Measurements from ENCODE around the gene ME3.

The ME3 gene

GRCh38 chr11:86596861-86597586, 75.4 kb downstream of the ME3 start:
- WGBS, 2 experiments (ENCODE audit: insufficient coverage in 2 of 2), result 94 to 100% methylated on average over 4 of the region's 5 CpGs

GRCh38 chr11:86595955-86596354, 76.5 kb downstream of the ME3 start:
- H3K36me3 ChIP-seq (ENCODE audit: control insufficient read depth, insufficient read depth, low read length), result no peaks in the 10 kb centered on the region
- no peak overlapping the region for H3K4me3 ChIP-seq (ENCODE audit: extremely low read depth, insufficient read depth, low read length, poor library complexity, severe bottlenecking)
- H3K9me3 ChIP-seq (ENCODE audit: control insufficient read depth, low read length), result peaks cover 11% of the 10 kb centered on the region
- WGBS, 2 experiments (ENCODE audit: insufficient coverage in 2 of 2), result no CpG with 5 or more reads among the region's 2 CpGs
- peaks cover 28% of the 10 kb centered on the region for H3K4me1 ChIP-seq (ENCODE audit: control insufficient read depth, insufficient read depth, low read length, poor library complexity, severe bottlenecking)
- H3K27ac ChIP-seq (ENCODE audit: low read depth, low read length, severe bottlenecking), result no peak overlapping the region

More at GRCh38 chr11:86596861-86597586, 75.4 kb downstream of the ME3 start:
- H3K4me3 ChIP-seq (ENCODE audit: extremely low read depth, insufficient read depth, low read length, poor library complexity, severe bottlenecking), result no peak overlapping the region
- peaks cover 18% of the 10 kb centered on the region for H3K4me1 ChIP-seq (ENCODE audit: control insufficient read depth, insufficient read depth, low read length, poor library complexity, severe bottlenecking)
- H3K36me3 ChIP-seq (ENCODE audit: control insufficient read depth, insufficient read depth, low read length), result no peaks in the 10 kb centered on the region
- H3K9me3 ChIP-seq (ENCODE audit: control insufficient read depth, low read length), result peaks cover 11% of the 10 kb centered on the region
- no peak overlapping the region for H3K27ac ChIP-seq (ENCODE audit: low read depth, low read length, severe bottlenecking)

- H3K36me3 ChIP-seq (ENCODE audit: control insufficient read depth, insufficient read depth, low read length), result no peaks in the 10 kb centered on the region
- no peak overlapping the region for H3K27ac ChIP-seq (ENCODE audit: low read depth, low read length, severe bottlenecking)
- 94% methylated on average over 3 of the region's 3 CpGs for WGBS, 2 experiments (ENCODE audit: insufficient coverage in 2 of 2)
- H3K4me3 ChIP-seq (ENCODE audit: extremely low read depth, insufficient read depth, low read length, poor library complexity, severe bottlenecking), result no peak overlapping the region
- H3K4me1 ChIP-seq (ENCODE audit: control insufficient read depth, insufficient read depth, low read length, poor library complexity, severe bottlenecking), result peaks cover 28% of the 10 kb centered on the region
- peaks cover 11% of the 10 kb centered on the region for H3K9me3 ChIP-seq (ENCODE audit: control insufficient read depth, low read length)
These were observed 77.0 kb downstream of the ME3 start for GRCh38 chr11:86595451-86595850.

GRCh38 chr11:86594746-86595145, 77.7 kb downstream of the ME3 start:
- Histone ChIP-seq H3K4me1 (ENCODE audit: control insufficient read depth, insufficient read depth, low read length, poor library complexity, severe bottlenecking) (peaks cover 28% of the 10 kb centered on the region), H3K27ac (ENCODE audit: low read depth, low read length, severe bottlenecking) (no peak overlapping the region), H3K9me3 (ENCODE audit: control insufficient read depth, low read length) (peaks cover 11% of the 10 kb centered on the region), H3K36me3 (ENCODE audit: control insufficient read depth, insufficient read depth, low read length) (no peaks in the 10 kb centered on the region), H3K4me3 (ENCODE audit: extremely low read depth, insufficient read depth, low read length, poor library complexity, severe bottlenecking) (no peak overlapping the region)

GRCh38 chr11:86593833-86594232, 78.6 kb downstream of the ME3 start:
- Histone ChIP-seq H3K4me1 (ENCODE audit: control insufficient read depth, insufficient read depth, low read length, poor library complexity, severe bottlenecking) (peaks cover 32% of the 10 kb centered on the region), H3K9me3 (ENCODE audit: control insufficient read depth, low read length) (peaks cover 11% of the 10 kb centered on the region), H3K4me3 (ENCODE audit: extremely low read depth, insufficient read depth, low read length, poor library complexity, severe bottlenecking) (no peak overlapping the region), H3K36me3 (ENCODE audit: control insufficient read depth, insufficient read depth, low read length) (no peaks in the 10 kb centered on the region), H3K27ac (ENCODE audit: low read depth, low read length, severe bottlenecking) (no peak overlapping the region)
- WGBS, 2 experiments (ENCODE audit: insufficient coverage in 2 of 2), result 100% methylated on average over 2 of the region's 4 CpGs; no CpG with 5 or more reads in 1 of the 2 experiments

GRCh38 chr11:86592659-86593451, 79.6 kb downstream of the ME3 start:
- Histone ChIP-seq H3K4me1 (ENCODE audit: control insufficient read depth, insufficient read depth, low read length, poor library complexity, severe bottlenecking) (peaks cover 39% of the 10 kb centered on the region), H3K27ac (ENCODE audit: low read depth, low read length, severe bottlenecking) (peak overlapping the region; percentile 97), H3K4me3 (ENCODE audit: extremely low read depth, insufficient read depth, low read length, poor library complexity, severe bottlenecking) (no peak overlapping the region), H3K9me3 (ENCODE audit: control insufficient read depth, low read length) (peaks cover 10% of the 10 kb centered on the region), H3K36me3 (ENCODE audit: control insufficient read depth, insufficient read depth, low read length) (no peaks in the 10 kb centered on the region)
- 81% methylated on average over 4 to 5 of the region's 5 CpGs for WGBS, 2 experiments (ENCODE audit: insufficient coverage in 2 of 2)

- peaks cover 39% of the 10 kb centered on the region for H3K4me1 ChIP-seq (ENCODE audit: control insufficient read depth, insufficient read depth, low read length, poor library complexity, severe bottlenecking)
- H3K9me3 ChIP-seq (ENCODE audit: control insufficient read depth, low read length), result peaks cover 3% of the 10 kb centered on the region
- peak overlapping the region; percentile 97 for H3K27ac ChIP-seq (ENCODE audit: low read depth, low read length, severe bottlenecking)
- H3K36me3 ChIP-seq (ENCODE audit: control insufficient read depth, insufficient read depth, low read length), result no peaks in the 10 kb centered on the region
- 63% methylated on average over 1 of the region's 1 CpG; no CpG with 5 or more reads in 1 of the 2 experiments for WGBS, 2 experiments (ENCODE audit: insufficient coverage in 2 of 2)
- H3K4me3 ChIP-seq (ENCODE audit: extremely low read depth, insufficient read depth, low read length, poor library complexity, severe bottlenecking), result no peak overlapping the region
These were observed 80.3 kb downstream of the ME3 start for GRCh38 chr11:86592047-86592591.

- Histone ChIP-seq H3K27ac (ENCODE audit: low read depth, low read length, severe bottlenecking) (peak overlapping the region; percentile 97), H3K36me3 (ENCODE audit: control insufficient read depth, insufficient read depth, low read length) (no peaks in the 10 kb centered on the region), H3K4me3 (ENCODE audit: extremely low read depth, insufficient read depth, low read length, poor library complexity, severe bottlenecking) (no peak overlapping the region), H3K4me1 (ENCODE audit: control insufficient read depth, insufficient read depth, low read length, poor library complexity, severe bottlenecking) (peaks cover 39% of the 10 kb centered on the region), H3K9me3 (ENCODE audit: control insufficient read depth, low read length) (no peaks in the 10 kb centered on the region)
- 90 to 94% methylated on average over 1 to 2 of the region's 4 CpGs for WGBS, 2 experiments (ENCODE audit: insufficient coverage in 2 of 2)
These were observed 80.8 kb downstream of the ME3 start for GRCh38 chr11:86591631-86592030.

- no peaks in the 10 kb centered on the region for H3K9me3 ChIP-seq (ENCODE audit: control insufficient read depth, low read length)
- WGBS, 2 experiments (ENCODE audit: insufficient coverage in 2 of 2), result 83% methylated on average over 4 of the region's 7 CpGs; no CpG with 5 or more reads in 1 of the 2 experiments
- H3K36me3 ChIP-seq (ENCODE audit: control insufficient read depth, insufficient read depth, low read length), result no peaks in the 10 kb centered on the region
- peaks cover 39% of the 10 kb centered on the region for H3K4me1 ChIP-seq (ENCODE audit: control insufficient read depth, insufficient read depth, low read length, poor library complexity, severe bottlenecking)
- no peak overlapping the region for H3K4me3 ChIP-seq (ENCODE audit: extremely low read depth, insufficient read depth, low read length, poor library complexity, severe bottlenecking)
- no peak overlapping the region for H3K27ac ChIP-seq (ENCODE audit: low read depth, low read length, severe bottlenecking)
These were observed 82.4 kb downstream of the ME3 start for GRCh38 chr11:86589856-86590589.

- H3K4me3 ChIP-seq (ENCODE audit: extremely low read depth, insufficient read depth, low read length, poor library complexity, severe bottlenecking), result no peak overlapping the region
- H3K27ac ChIP-seq (ENCODE audit: low read depth, low read length, severe bottlenecking), result no peak overlapping the region
- peaks cover 33% of the 10 kb centered on the region for H3K4me1 ChIP-seq (ENCODE audit: control insufficient read depth, insufficient read depth, low read length, poor library complexity, severe bottlenecking)
- no peaks in the 10 kb centered on the region for H3K9me3 ChIP-seq (ENCODE audit: control insufficient read depth, low read length)
- H3K36me3 ChIP-seq (ENCODE audit: control insufficient read depth, insufficient read depth, low read length), result no peaks in the 10 kb centered on the region
These were observed 83.2 kb downstream of the ME3 start for GRCh38 chr11:86589204-86589603.

Measured in mesodermal cell (in vitro differentiated cells).